Stimulated activated CD8-positive, alpha-beta memory T cell treated with anti-CD3 and anti-CD28 coated beads, Interleukin-4, amount 100 ng/mL, for 1 hour (primary cell): ENCODE measurements around the gene FRAS1.

Source experiments
- DNase-seq, 2 donors: peaks; one replicate each; pipeline ENCODE4 v3.0.0-alpha.2; 2020; ENCODE audit warnings: low read depth in 2 of 2, low spot score in 1 of 2

Gene FRAS1

DNA sequence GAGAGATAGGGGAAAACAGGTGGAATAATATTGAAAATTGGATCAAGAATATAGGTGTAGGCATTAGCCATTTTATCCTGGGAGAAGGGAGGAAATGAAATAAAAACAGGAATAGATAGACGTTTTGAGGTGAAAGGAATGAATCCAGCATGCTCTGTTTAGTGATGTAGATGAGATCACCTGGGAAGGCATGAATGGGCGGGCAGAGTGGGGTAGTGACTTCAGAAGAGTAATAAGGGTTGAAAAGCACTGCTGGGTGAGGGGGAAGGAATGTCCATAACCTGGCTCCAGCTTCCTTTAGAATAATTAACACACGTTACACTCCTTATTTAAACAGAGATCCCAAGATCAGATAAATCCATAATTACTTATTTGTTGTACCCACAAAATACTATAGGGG is 303.3 kb downstream of the FRAS1 start:
- DNase-seq: no peak

DNA sequence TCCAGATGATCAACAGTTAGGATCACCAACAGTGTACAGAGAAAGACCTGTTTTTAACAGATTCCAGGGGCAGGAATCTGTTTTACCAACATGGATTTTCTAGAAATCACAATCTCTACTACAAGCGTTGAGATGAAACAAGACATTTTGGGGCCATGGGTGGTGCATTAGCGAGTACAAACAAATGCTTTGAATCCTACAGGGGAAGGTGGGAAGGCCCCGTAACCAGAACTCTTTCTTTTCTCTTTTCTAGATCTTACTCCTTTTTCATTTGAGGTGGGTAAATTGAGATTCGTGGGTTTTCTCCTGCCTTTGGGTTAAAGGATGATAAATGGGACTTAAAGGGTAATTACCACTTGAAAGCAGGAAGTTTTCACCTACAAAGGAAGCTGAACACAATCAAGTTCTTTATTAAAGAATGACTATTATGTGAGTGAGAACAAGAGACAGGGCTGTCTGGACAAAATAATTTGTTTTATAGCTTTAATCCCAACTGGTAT is 304.5 kb downstream of the FRAS1 start:
- DNase-seq: no peak

DNA sequence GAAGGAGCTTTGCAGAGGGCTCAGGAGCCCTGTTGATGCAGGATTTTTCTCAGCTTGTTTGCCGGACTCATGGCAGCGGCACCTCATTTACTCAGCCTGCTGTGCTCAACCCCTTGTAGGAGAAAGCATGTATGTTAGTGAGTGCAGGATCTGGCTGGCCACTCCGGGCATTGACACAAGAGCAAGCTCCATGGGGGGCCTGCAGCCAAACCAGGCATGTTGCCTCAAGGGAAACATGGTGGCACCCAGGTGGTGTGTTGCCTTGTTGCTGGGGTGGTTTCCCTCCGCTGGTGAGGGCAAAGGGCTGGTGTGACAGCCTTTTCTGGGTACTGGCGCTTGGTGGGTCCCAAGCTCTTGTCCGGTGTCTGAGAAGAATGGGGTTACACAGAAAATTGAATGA is 305.2 kb downstream of the FRAS1 start:
- DNase-seq: no peak

DNA sequence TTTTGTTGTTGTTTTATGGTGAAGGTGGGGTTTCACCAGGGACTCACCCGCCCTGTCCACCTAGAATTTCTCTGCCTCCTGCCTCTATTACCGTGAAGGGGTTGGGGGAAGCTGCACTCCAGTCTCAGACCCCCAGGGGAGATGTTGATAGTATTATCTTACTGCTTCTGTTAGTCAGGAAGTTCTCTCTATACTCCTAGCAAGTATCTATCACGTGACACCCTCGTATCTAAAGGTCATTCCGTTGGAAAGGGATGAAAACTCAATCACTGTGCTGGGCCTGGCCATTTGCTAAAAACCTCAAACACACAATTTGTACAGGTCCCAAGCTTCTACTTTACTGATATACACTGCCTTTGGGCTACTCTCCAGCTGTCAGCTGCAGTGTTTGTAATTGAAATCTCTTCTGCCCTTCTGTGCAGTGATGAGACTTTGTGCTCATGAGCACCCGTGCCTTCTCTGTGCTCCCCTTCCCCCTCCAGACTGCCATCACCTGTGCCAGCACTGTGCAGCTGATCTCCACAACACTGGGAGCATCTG is 306.0 kb downstream of the FRAS1 start:
- no peak for DNase-seq

DNA sequence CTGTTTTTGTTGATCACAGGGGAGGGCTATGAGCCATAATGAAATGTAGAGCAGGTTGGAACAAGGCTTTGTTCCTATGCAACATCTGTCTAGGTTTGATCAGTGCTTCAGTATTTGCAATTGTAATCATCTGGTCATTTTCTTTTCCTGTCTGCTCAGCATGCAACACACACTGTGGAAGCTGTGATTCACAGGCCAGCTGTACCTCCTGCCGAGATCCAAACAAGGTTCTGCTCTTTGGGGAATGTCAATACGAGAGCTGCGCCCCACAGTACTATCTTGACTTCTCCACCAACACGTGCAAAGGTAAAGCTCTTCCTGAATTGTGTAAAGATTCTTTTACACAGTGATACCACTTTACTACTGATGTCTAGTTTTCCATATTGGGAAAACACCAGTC is 312.6 kb downstream of the FRAS1 start:
- no peak for DNase-seq

DNA sequence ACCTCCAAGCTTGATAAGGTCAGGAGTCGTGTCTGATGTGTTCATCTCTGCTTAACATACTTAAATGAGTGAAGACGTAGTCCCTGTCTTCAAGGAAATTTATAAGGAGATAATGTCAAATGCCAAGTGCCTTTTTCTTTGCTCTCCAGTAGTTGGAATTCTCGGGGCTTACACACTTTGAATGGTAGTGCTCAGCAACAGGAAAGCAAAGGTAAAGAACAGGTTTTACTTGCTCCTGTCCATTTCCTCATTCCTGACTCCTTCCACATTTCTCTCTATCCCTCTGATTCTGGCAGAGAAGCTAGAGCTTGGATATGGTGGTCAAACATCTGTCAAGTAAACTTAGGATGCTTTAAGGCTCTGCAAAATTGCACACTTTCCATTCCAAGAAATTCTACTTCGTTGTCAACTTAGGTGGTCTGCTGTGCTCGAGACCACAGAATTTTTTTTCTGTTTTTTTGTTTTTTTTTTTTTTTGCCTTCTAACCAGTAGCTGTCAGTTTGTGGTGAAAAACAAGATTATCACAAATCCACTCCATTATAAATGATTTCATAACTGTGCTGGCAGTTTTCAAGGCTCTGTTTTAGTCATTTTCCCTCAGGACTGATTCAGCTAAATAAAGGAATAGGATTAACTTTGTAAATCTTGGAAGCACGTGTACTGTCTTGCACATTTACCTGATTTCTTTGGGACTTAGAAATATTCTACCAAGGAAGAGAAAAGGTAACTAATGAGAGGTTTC is 313.7 kb downstream of the FRAS1 start:
- DNase-seq: no peak

DNA sequence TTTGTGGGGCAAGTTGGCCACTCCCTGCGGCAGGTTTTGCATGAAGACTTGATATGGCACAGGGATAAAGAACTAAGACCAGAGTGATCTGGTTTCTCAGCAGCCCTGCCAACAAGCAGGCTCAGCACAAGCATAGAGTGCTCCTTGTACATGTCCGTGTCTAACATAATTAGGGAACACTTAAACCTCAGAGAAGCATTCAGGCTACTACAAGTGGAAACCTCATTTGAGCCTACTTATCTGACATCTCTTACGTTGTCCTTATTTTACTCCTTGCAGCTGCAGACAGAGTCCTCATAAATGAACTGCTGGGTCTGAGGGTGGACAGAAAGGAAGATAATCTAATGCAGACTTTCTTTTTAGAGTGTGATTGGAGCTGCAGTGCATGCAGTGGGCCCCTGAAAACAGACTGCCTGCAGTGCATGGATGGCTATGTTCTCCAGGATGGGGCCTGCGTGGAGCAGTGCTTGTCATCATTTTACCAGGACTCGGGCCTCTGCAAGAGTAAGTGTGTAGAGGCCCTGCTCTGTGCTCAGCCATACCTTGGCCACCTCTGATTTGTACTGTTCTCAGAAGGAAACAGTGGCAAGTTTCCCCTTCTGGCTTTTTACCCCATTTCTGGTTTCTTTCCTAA is 315.3 kb downstream of the FRAS1 start:
- no peak for DNase-seq

DNA sequence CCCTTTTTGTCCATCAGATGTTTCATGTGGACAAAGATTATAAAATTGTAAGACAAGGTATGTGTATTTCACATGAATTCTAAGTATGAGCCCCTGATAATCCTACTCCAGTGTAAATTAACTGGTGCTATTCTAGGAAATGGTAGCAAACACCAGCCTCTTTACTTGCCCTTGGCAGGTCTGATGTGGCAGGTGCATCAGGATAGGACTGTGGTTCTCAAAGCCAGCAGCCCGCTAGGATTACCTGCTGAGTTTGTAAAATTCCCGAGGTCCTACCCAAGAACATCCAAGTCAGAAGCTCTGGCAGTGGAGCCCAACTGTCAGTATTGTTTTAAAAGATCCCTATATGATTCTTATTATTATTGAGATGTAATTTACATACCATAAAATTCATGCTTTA is 320.4 kb downstream of the FRAS1 start:
- DNase-seq: no peak

DNA sequence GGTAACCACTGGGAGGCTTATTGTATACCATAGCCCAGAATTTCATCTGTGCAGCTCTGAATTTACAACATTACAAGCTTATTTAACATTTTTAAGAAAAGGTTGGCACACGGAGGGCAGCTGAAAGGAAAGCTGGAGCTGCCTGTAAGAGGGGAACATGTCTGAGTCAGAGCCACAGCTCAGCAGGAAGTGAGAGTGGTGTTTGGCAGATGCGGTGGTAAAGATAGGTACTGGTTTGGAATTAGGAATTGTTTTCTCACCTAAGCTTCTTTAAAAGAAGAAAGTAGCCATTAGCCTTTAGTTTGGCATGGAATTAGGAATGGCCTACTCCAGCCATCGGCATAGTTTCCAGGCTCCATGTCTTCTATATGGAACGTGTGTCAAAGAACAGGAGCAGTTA is 321.9 kb downstream of the FRAS1 start:
- DNase-seq: no peak

DNA sequence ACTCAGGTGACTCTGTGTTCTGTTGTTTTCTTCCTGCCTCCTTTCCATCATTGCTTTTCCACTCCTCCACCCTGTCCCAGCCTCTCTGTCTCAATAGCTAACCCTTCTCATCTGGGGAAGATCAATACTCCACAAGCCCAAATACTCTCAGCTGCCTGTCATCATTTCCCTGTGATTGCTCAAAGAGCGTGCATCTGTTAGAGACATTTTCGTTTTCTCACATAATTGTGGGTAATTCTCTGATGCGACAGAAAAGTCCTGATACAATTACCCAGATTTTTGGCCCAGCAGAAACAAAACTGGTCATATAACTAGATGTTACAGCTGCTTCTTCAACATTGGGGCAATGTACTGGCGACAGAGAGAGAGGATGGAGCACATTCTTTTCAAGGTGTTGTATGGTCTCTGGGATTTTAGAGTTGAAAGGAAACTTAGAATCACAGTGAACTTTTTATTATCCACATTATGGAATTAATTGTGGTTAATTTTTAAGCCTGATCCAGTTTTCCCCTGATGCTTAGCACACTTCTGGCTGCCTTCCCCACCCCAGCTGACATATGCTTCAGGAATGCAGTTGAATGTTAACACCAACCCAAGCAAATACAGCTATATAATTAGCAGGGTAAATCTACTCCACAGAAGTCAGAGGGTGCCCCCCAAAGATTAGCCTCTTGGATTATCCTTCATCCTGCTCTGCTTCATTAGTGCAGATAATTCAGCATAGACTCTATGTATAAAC is 323.0 kb downstream of the FRAS1 start:
- no peak for DNase-seq

DNA sequence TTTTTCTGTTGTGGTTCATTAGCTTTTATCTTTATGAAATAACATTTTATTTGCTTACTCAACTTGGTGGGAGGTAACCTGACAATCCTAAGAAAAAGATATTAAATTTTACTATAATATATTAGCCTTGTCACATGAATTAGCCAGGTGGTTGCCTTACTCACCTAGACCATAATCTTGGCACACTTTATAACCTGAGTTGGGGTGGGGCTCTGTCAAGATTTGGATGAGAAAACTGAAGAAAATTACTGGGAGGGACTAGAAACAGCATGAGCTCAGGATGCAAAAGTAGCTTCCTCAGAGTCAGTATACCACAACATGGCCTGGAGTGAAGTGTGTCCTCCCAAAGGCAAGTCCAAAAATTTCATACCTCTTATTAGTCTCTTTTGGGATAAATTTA is 329.6 kb downstream of the FRAS1 start:
- DNase-seq: no peak

DNA sequence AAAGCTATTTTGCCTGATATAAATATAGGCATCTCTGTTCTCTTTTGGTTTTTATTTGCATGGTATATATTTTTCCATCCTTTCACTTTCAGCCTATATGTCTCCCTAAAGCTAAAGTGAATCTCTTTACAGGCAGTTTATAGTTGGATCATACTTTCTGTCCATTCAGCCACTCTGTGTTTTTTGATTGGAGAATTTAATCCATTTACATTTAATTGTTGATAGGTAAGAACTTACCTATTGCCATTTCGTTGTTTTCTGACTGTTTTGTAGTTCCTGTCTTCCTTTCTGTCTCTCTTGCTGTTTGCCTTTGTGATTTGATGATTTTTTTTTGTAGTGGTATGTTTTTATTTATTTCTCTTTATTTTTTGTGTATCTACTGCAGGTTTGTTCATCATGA is 338.5 kb downstream of the FRAS1 start:
- DNase-seq: no peak

DNA sequence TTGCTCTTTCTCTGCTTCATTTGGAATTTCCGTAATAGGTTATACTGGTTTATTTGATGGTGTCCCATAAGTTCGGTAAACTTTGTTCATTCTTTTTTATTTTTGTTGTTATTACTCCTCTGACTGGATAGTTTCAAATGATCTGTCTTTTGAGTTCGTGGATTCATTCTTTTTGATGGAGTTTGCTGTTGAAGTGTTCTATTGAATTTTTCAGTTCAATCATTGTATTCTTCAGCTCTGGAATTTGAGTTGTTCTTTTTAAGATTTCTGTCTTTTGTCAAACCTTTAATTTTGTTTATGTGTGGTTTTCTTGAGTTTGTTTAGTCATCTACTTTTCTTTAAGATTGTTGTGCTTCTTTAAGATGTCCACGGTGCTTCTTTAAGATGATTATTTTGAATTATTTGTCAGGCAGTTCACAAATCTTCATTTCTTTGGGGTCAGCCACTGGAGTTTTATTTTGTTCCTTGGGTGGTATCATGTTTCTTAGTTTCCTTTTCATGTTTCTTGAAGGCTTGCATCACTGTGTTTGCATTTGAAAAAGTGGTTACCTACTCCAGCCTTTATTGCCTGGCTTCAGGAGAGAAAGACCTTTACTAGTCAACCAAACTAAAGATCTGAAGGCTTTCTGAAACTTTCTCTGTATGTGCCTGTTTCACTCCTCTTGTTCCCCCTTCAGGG is 339.6 kb downstream of the FRAS1 start:
- no peak for DNase-seq

DNA sequence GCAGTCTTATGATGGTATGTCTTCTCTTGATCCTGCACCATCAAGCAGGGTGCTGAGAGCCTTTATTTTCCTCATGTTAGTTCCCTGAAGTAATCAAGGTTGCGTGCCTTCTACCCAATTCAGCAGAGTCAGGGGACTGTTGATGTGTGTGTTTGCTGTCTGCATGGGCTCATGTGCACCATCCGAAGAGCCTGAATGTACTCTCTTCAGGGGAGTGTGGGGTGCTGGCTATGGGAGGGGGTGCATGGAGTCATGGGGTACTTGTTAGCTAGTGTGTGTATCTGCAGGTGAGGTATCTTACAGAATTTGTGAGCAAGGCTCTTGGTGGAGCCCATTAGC is 340.1 kb downstream of the FRAS1 start:
- DNase-seq: no peak

DNA sequence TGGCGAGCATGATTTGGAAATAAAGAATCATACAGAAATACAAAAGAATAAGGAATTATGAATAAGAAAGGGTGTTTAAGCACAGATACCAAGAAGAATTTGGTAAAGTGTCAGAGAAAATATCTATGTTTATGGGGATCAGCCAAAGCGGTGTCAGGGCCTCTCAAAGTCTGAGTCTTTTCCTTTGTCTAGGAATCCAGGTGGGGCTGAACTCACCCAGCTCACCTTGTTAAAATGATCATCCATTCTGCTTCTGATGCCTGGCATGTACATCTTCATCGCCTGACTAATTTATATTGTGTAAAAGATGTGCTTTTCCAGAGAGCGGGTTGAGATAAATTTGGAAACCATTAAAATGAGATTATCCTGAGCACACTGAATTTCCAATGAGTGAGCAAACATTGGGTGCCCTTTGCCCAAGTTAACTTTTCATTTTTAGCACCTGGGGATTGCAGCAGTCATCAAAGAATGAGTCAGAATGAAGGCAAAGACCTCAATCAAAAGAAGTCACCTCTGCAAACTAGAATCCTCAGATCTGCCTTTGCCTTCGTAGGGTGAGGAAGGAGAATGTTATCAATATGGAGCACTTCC is 352.6 kb downstream of the FRAS1 start:
- DNase-seq: no peak

DNA sequence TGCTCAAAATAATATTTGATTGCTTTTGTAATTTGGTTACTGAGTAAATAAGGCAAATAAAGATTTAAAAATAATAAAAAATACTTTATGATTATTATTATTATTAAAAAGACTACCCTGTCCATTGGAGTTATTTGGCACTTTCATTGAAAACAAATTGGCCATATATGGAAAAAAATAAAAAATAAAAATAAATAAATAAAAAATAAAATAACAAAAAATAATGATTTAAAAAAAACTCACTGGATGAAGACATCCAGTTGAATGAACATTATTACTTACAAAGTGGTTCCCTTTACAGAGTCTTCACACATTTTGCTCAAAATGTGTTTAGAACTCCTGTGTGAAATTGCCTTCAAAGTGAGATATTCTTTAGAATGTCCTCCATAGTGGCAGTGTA is 353.1 kb downstream of the FRAS1 start:
- DNase-seq: no peak

DNA sequence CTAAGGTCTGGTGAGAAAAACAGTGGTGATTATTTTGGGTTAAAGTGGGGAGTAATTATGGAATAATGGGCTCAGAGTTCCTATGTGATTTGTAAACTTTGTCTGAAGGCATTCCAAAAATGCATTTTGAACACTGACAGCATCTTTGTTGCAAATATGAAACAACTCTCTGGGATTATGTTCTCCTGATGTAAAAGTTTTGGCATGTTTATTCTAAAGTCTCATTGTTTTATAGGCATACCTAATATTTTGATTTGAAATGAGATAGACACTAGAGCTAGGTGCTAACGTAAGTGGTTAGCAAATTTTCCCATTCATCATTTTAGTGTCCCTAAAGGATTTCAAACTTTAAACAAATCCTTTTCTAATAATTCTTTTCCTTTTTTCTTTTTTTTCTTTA is 353.6 kb downstream of the FRAS1 start:
- DNase-seq: no peak

DNA sequence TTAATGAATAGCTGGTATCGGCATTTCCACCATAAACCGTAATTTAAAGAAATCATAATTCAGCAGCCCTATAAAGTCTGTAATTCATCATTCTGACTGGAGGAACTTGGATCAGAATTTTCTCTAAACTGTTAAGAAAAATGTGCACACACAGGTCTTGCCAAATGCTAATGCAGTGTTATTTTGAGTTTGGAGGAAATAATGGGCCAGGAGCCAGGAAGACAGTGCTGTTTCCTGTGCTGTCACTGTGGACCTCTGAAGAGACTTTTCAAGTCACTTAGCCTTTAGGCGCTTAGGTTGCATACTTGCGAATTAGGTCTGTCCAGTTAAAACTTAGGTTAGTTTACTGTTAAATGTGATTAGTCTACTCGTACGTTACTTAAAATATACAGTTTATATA is 357.0 kb downstream of the FRAS1 start:
- no peak for DNase-seq

DNA sequence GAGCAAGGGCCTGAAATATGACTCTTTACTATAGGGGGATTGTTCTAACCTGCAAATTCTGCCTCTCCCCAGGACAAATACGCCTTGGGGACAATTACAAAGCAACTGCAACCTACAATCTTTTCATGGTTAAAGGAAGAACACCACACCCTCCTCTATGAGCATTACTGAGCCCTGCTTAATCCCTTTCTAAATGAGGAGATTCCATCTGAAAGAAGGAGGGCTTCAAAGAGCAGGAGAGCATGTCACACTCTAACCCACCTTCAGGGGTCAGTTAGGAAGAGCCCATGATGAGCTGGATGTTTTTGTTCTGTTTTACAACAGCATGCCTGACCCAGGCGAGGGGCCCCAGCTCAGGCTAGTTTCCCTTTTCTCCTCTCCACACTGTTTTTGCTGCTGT is 360.5 kb downstream of the FRAS1 start:
- no peak for DNase-seq

DNA sequence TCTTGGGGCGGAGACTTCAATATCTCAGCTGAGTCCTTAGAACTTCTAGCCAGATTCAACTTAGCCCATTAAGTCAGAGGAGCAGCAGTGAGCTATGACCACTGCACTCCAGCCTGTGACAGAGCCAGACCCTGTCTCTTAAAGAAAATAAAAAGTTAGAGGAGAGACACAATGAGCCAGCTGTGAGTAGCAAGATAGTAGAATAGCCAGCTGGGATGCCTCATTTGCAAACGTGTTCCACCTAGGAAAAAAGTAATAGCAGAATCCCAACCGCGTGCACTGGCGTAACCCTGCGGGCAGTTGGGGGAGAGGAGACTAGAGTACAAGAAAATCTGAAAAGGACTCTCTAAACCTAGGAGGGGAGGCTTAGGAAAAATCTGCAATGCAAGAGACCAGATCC is 361.3 kb downstream of the FRAS1 start:
- DNase-seq: no peak

DNA sequence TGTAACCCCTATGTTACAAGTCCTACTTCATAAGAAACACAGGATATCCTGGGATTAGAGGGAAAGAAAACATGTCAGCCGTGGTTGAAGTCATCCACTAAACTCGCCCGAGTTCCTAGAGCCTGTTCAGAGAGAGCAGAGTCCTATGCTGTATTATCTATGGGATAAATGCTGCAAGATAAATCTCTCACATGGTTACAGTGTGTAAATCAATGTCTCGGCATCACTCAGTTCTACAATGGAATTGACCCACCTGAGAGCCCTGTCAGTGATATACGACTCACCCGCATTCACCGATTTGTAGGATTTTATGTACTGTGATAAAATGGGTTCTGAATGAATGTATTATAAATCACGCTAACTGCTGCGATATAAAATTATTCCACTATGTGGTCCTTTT is 366.7 kb downstream of the FRAS1 start:
- no peak for DNase-seq
